DND-41 (cell line): ENCODE measurements around the gene TMEM182.

Experiments
- ATAC-seq: fragments of 200-7000 bp; cut with Tn5 transposase; 3 replicates; pipeline ENCODE4 v1.9.1; 2021; ENCODE audit warnings: low read depth; ENCODE audit not compliant: insufficient read depth
- DNase-seq: peaks from one replicate; pipeline ENCODE4 v3.0.0-alpha.2; 2020
- H2AFZ ChIP-seq: 2 replicates; pipeline ENCODE4 v1.6.0; 2012; ENCODE audit warnings: low read depth, low read length
- H3K27ac ChIP-seq: 2 replicates; pipeline ENCODE4 v1.5.1; 2012; ENCODE audit warnings: low read length, inconsistent platforms
- H3K27me3 ChIP-seq: fragments of 200-600 bp; sonication (generic); 2 replicates; pipeline ENCODE4 v1.6.0; 2012; ENCODE audit warnings: low read length, mild to moderate bottlenecking, inconsistent platforms; ENCODE audit not compliant: insufficient read depth, poor library complexity
- H3K36me3 ChIP-seq: 2 replicates; pipeline ENCODE4 v1.5.1; 2012; ENCODE audit warnings: low read length, inconsistent platforms; ENCODE audit not compliant: insufficient read depth
- H3K4me1 ChIP-seq: 2 replicates; pipeline ENCODE4 v1.5.1; 2012; ENCODE audit warnings: mild to moderate bottlenecking, low read length; ENCODE audit not compliant: insufficient read depth
- H3K4me2 ChIP-seq: 2 replicates; pipeline ENCODE4 v1.6.0; 2012; ENCODE audit warnings: mild to moderate bottlenecking, moderate library complexity, low read length, inconsistent platforms; ENCODE audit not compliant: insufficient read depth
- H3K4me3 ChIP-seq, 2 experiments: fragments of 200-600 bp in 1 of 2; shearing (Covaris generic) in 1 of 2; 2 replicates each; pipeline ENCODE4 v1.5.1; 2012 to 2016; ENCODE audit warnings: inconsistent platforms in 2 of 2, low read length in 2 of 2, mild to moderate bottlenecking in 2 of 2, low read depth in 1 of 2, moderate library complexity in 1 of 2
- H3K79me2 ChIP-seq: 2 replicates; pipeline ENCODE4 v1.6.0; 2012; ENCODE audit warnings: low read length, inconsistent platforms; ENCODE audit not compliant: insufficient read depth
- H3K9ac ChIP-seq: 2 replicates; pipeline ENCODE4 v1.6.0; 2012; ENCODE audit warnings: low read depth, mild to moderate bottlenecking, inconsistent platforms, low read length, moderate library complexity
- H3K9me3 ChIP-seq: 2 replicates; pipeline ENCODE4 v1.5.1; 2012; ENCODE audit warnings: low read length, moderate library complexity, mild to moderate bottlenecking, inconsistent platforms; ENCODE audit not compliant: insufficient read depth, severe bottlenecking
- H4K20me1 ChIP-seq: 2 replicates; pipeline ENCODE4 v1.6.0; 2012; ENCODE audit warnings: low read length; ENCODE audit not compliant: insufficient read depth
- EZH2 ChIP-seq: IDR thresholded peaks from 3 replicates; pipeline ENCODE4 v1.6.1; 2012; ENCODE audit warnings: borderline replicate concordance, low read depth, mild to moderate bottlenecking, moderate library complexity, low read length, inconsistent platforms; ENCODE audit not compliant: severe bottlenecking
- TF ChIP-seq, protein P1 (sequence below): IDR thresholded peaks from 2 replicates; pipeline ENCODE4 v1.5.1; 2012; ENCODE audit warnings: borderline replicate concordance, low read length, moderate library complexity, mild to moderate bottlenecking; ENCODE audit not compliant: poor library complexity, severe bottlenecking; ENCODE audit errors: extremely low read depth

The TMEM182 gene

DNA sequence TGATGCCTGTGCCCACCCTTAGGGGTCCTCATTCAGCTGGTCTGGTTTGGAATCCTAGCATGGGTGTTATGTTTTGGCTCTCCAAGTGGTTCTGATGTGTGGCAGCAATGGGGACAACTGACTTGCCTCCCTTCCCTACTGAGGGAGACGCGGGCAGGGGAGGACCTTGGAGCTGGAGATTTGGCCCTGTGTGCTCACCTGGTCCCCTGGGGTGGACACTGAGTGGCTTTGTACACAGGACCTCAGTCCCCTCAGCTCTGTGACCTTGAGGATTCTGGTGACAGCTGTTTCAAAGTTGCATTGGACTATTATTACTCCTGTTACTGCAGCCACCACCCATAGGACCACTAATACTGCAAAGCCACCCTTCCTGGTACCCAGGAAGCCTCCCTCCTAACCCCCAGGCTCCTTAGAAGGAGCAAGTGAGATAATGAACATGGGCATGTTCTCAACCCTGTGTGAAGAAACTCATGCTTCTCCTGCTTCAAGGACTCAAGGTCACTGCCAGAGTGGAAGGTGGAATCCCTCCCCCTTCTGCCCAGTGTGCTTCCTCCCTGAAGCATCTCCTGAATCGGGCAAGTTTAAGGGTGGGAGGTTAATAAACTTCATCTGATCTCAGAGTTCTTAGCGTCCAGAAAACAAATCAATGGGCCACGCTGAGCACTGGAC is 26.5 kb downstream of the TMEM182 start:
- H3K4me2 ChIP-seq: no peak overlapping the region
- no peaks in the 10 kb centered on the region for H3K36me3 ChIP-seq
- H3K4me1 ChIP-seq: no peaks in the 10 kb centered on the region
- H3K27ac ChIP-seq: no peak overlapping the region
- ATAC-seq: no peak
- no peak for TF ChIP-seq EZH2
- TF ChIP-seq, protein P1, sequence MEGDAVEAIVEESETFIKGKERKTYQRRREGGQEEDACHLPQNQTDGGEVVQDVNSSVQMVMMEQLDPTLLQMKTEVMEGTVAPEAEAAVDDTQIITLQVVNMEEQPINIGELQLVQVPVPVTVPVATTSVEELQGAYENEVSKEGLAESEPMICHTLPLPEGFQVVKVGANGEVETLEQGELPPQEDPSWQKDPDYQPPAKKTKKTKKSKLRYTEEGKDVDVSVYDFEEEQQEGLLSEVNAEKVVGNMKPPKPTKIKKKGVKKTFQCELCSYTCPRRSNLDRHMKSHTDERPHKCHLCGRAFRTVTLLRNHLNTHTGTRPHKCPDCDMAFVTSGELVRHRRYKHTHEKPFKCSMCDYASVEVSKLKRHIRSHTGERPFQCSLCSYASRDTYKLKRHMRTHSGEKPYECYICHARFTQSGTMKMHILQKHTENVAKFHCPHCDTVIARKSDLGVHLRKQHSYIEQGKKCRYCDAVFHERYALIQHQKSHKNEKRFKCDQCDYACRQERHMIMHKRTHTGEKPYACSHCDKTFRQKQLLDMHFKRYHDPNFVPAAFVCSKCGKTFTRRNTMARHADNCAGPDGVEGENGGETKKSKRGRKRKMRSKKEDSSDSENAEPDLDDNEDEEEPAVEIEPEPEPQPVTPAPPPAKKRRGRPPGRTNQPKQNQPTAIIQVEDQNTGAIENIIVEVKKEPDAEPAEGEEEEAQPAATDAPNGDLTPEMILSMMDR: no peak
- H3K4me3 ChIP-seq: no peak overlapping the region
- no peak for DNase-seq
- no peak overlapping the region for H2AFZ ChIP-seq
- no peaks in the 10 kb centered on the region for H3K9me3 ChIP-seq
- H3K9ac ChIP-seq: no peak overlapping the region
- H4K20me1 ChIP-seq: no peaks in the 10 kb centered on the region
- no peaks in the 10 kb centered on the region for H3K27me3 ChIP-seq
- H3K79me2 ChIP-seq: no peaks in the 10 kb centered on the region

DNA sequence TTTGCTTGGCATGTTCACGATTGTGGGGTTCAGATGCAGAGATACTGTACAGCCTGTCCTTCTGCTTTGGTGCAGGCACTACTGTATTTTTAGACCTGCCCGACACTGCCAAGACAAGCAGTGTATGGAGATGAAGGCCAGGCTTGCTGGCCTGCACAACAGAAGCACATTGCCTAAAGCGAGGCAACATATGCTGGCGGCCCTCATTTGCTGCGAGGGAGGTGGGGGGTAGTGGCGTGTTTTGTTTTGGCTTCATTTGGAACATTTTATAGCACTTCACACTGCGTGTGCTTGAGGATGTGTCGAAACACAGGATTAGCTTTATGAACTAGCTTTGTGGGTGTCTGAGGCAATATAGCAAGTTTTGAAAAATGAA is 27.0 kb downstream of the TMEM182 start:
- DNase-seq: no peak
- Histone ChIP-seq H3K27ac (no peak overlapping the region), H3K9ac (no peak overlapping the region), H3K36me3 (no peaks in the 10 kb centered on the region), H3K4me1 (no peaks in the 10 kb centered on the region), H3K79me2 (no peaks in the 10 kb centered on the region), H3K9me3 (no peaks in the 10 kb centered on the region), H4K20me1 (no peaks in the 10 kb centered on the region), H3K4me2 (no peak overlapping the region), H3K4me3 (no peak overlapping the region), H3K27me3 (no peaks in the 10 kb centered on the region), H2AFZ (no peak overlapping the region)
- TF ChIP-seq, protein P1: no peak
- TF ChIP-seq EZH2: no peak
- ATAC-seq: no peak

DNA sequence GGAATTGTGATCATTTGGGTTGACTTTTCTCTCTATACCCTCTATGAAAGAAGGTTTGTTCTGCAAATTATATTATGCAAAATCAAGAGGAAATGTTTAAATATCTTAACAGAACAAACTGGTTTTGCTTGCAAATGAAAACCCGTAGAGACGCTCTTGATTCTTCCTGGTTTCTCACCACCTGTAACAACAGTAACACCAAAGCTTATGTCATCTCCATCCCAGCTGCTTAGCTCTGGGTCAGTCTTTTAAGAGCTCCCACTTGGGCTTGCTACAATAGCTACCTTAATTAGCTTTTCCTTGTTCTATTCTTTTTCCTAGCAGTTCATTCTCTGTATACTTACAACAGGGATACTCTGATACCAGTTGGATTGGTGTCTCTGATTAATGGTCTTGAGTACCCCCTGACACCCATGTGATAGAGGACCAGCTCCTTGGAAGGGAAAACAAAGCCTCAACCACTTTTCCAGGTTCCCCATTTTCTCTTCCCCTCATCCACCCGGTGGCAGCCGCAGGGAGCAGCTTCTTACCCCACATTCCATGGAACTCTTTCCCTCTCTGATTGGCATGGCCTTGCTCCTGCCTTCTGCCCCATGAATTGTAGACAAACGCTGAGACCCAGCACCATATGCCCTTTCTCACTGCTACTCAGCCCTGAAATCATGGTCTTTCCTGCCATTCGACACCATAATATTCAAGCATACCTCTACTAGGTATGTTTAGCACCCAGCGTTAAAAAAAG is 27.7 kb downstream of the TMEM182 start:
- Histone ChIP-seq H3K27me3 (no peaks in the 10 kb centered on the region), H2AFZ (no peak overlapping the region), H3K36me3 (no peaks in the 10 kb centered on the region), H3K79me2 (no peaks in the 10 kb centered on the region), H3K4me2 (no peak overlapping the region), H4K20me1 (no peaks in the 10 kb centered on the region), H3K9ac (no peak overlapping the region), H3K9me3 (no peaks in the 10 kb centered on the region), H3K4me1 (no peaks in the 10 kb centered on the region), H3K27ac (no peak overlapping the region), H3K4me3 (no peak overlapping the region)
- no peak for ATAC-seq
- no peak for TF ChIP-seq EZH2
- TF ChIP-seq, protein P1: no peak
- no peak for DNase-seq
